ENCODE results near the gene TFF3.

TFF3 gene, protein sequence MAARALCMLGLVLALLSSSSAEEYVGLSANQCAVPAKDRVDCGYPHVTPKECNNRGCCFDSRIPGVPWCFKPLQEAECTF

DNA sequence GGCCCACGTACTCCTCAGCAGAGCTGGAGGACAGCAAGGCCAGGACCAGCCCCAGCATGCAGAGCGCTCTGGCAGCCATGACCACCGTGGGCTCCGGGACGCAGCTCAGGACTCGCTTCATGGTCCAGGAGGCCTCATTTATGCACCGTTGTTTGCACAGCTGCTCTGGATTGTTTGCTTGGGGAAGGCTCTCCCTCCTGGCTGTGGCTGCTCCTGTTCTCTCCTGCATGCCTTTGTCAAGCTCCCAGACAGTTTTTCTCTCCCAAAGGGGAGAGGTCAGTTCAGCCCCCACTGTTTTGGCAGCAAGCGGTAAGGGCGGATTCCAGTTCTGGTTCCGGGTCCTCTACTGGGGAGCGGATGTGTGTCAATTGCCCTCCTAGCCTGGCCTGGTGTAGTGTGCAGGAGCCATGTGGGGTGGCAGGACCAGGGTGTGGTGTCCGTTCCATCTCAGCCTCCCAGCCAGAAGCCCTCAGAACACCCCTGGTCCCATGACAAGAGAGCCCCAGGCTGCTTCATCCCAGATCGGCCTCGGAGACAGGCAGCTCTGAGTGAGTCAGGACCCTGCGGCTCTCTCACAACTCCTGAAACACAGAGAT is at the start of gene TFF3:
TSS of gene TFF3 (minus strand) at position 114 of the 596 bp plus-strand sequence. CDS start at position 79, 35 bp downstream.
- TF ChIP-seq, protein P1, sequence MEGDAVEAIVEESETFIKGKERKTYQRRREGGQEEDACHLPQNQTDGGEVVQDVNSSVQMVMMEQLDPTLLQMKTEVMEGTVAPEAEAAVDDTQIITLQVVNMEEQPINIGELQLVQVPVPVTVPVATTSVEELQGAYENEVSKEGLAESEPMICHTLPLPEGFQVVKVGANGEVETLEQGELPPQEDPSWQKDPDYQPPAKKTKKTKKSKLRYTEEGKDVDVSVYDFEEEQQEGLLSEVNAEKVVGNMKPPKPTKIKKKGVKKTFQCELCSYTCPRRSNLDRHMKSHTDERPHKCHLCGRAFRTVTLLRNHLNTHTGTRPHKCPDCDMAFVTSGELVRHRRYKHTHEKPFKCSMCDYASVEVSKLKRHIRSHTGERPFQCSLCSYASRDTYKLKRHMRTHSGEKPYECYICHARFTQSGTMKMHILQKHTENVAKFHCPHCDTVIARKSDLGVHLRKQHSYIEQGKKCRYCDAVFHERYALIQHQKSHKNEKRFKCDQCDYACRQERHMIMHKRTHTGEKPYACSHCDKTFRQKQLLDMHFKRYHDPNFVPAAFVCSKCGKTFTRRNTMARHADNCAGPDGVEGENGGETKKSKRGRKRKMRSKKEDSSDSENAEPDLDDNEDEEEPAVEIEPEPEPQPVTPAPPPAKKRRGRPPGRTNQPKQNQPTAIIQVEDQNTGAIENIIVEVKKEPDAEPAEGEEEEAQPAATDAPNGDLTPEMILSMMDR (IDR thresholded peaks at IDR 0.05; ENCODE audit: low read depth, low read length), result no peak
- H3K4me3 ChIP-seq (ENCODE audit: low read depth, low read length), result no peak within 1 kb of the TSS

DNA sequence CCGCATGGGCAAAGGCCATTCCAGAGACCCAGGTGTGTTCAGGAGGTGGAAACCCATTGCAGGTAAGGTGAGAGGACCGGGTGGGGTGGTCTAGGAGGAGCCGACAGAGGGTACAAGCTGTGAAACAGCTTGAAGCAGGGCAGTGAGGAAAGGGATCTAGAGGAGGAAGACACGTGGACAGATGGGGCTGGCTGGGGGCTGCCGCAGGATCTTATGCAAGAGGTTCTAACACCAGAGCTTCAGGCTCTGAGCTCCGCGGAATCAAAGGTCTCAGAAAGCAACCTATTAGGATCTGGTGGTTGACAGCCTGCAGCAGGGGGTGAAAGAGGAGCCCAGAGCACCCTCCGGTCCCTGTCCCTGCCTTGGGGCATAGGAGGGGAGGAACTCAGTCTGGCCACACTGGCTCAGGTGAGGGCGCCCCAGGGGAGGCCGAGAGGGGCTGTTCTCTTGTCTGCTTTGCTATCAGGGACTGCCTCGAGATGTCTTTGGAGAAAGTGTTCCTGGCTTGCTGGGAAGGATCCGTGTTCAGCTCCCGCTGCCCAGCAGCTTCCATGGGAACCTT is 49.2 kb upstream of the TFF3 start:
- H3K4me3 ChIP-seq (ENCODE audit: low read depth, low read length), result no peak overlapping the region
- TF ChIP-seq, protein P1 (IDR thresholded peaks at IDR 0.05; ENCODE audit: low read depth, low read length), result no peak

DNA sequence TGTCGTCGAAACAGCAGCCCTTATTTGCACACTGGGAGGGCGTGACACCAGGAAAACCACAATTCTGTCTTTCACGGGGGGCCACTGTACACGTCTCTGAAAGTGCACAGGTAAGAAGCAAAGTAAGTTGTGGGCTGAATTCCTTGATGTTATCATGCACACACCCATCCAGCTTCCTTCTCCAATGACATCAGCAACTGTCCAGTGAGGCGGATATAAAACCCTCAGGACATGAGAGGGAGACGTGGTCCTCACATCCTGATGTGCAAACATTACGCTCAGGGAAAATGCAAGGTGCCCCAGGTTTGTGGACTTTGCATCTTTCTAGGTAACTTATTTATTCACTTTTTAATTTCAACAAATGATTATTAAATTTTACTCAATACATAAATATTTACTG is 48.1 kb upstream of the TFF3 start:
- TF ChIP-seq, protein P1 (IDR thresholded peaks at IDR 0.05; ENCODE audit: low read depth, low read length), result no peak
- no peak overlapping the region for H3K4me3 ChIP-seq (ENCODE audit: low read depth, low read length)

DNA sequence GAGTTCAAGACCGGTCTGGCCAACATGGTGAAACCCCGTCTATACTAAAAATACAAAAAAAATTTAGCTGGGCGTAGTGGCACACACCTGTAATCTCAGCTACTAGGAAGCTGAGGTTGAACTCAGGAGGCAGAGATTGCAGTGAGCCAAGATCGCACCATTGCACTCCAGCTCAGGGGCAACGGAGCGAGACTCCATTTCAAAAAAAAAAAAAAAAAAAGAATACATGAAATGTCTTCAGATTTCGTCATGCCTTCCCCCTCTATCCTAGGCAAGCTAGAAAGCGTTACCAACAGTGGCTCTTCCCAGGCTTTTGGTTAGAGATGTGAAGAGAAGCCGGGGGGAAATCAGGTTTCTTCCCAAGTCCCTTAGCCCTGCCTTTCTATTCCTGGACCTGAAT is 47.5 kb upstream of the TFF3 start:
- TF ChIP-seq, protein P1 (IDR thresholded peaks at IDR 0.05; ENCODE audit: low read depth, low read length), result no peak

DNA sequence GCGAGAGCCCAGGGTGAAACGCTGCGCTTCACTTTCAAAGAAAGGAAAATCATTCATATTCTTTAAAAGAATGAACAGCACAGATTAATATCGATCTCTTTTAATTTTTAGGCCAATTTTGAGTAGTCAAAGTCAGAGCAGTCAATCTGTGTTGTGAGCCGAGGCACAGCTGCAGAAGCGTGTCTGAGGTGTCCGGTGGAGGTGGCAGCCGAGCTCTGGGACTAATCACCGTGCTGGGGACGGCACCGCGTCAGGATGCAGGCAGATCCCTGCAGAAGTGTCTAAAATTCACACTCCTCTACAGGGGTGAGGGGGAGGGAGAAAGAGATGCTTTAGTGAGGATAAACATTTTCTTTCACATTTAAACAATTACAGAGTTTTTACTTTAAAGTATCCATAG is 47.0 kb upstream of the TFF3 start:
- TF ChIP-seq, protein P1 (IDR thresholded peaks at IDR 0.05; ENCODE audit: low read depth, low read length), result no peak

More for the DNA sequence above, 47.5 kb upstream of the TFF3 start:
- H3K4me3 ChIP-seq (ENCODE audit: low read depth, low read length), result no peak overlapping the region

DNA sequence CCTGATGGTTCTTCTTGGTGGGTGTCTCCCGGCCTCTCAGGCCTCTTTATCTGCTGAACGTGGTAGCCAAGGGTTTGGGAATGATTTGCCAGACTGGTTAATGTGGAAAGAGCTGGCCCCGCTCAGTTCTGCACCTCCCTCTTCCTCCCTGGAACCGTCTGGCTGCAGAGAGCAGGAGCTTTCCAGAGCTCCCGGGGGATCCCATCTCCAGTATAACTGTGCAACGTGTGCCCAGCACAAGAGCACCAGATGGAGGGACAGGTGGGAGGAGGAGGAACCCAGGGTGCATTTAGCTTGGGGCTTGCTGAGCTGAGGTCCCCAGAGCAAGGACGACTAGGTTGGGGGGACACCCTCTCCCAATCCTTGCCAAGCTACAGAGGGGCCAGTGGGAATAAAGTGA is 46.1 kb upstream of the TFF3 start:
- H3K4me3 ChIP-seq (ENCODE audit: low read depth, low read length), result no peak overlapping the region
- TF ChIP-seq, protein P1 (IDR thresholded peaks at IDR 0.05; ENCODE audit: low read depth, low read length), result no peak

More for the DNA sequence above, 47.0 kb upstream of the TFF3 start:
- H3K4me3 ChIP-seq (ENCODE audit: low read depth, low read length), result no peak overlapping the region

DNA sequence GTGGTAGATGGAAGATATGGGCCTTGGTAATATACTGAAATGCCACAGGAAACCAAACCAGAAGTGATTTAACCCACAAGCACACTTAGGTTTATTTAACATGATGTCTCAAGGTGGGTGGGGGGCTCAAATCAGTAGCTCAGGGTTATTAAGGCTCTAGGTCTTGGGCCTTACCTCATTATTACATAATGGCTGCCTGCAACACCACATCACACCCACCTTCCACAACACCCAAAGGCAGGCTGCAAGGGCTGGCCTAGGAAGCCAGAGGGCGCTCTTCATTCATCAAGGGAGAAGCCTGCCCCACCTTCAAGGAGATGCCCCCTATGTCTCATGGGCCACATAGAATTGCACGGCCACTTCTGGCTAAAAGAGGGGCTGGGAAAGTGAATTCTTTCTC is 45.1 kb upstream of the TFF3 start:
- H3K4me3 ChIP-seq (ENCODE audit: low read depth, low read length), result no peak overlapping the region
- TF ChIP-seq, protein P1 (IDR thresholded peaks at IDR 0.05; ENCODE audit: low read depth, low read length), result no peak
